SH-SY5Y (cell line): Measurements from ENCODE around the gene HAS3.

Source experiments
- GATA2 ChIP-seq: IDR thresholded peaks from 2 replicates; pipeline ENCODE4 v1.6.1; 2011; ENCODE audit warnings: mild to moderate bottlenecking, low read depth, low read length
- GATA3 ChIP-seq: IDR thresholded peaks from 2 replicates; pipeline ENCODE4 v1.6.1; 2011; ENCODE audit warnings: low read depth, mild to moderate bottlenecking, low read length, moderate library complexity

The HAS3 gene

GRCh38 chr16:69083306-69083941 is 22.0 kb upstream of the HAS3 start:
- TF ChIP-seq GATA3 (no peak), GATA2 (no peak)

GRCh38 chr16:69084289-69084688 is 21.2 kb upstream of the HAS3 start:
- no peak for TF ChIP-seq GATA3
- no peak for TF ChIP-seq GATA2

- TF ChIP-seq GATA3 (no peak), GATA2 (no peak)
These were observed 20.3 kb upstream of the HAS3 start for GRCh38 chr16:69085032-69085695.

- TF ChIP-seq GATA3 = no peak
- TF ChIP-seq GATA2 = no peak
These were observed 18.3 kb upstream of the HAS3 start for GRCh38 chr16:69087161-69087581.

GRCh38 chr16:69088684-69089083 is 16.8 kb upstream of the HAS3 start:
- TF ChIP-seq GATA2 (no peak), GATA3 (no peak)

GRCh38 chr16:69089091-69089910 is 16.2 kb upstream of the HAS3 start:
- TF ChIP-seq GATA3 (no peak), GATA2 (peak; percentile 83)

GRCh38 chr16:69093974-69094373 is 11.5 kb upstream of the HAS3 start:
- TF ChIP-seq GATA3 (no peak), GATA2 (no peak)

- TF ChIP-seq GATA2 = no peak
- no peak for TF ChIP-seq GATA3
These were observed 11.0 kb upstream of the HAS3 start for GRCh38 chr16:69094501-69094900.

GRCh38 chr16:69095193-69095592 is 10.3 kb upstream of the HAS3 start:
- TF ChIP-seq GATA3 (no peak), GATA2 (no peak)

GRCh38 chr16:69100071-69100691 is 5.3 kb upstream of the HAS3 start:
- TF ChIP-seq GATA2 (peak; percentile 43; the same call in 1 of the 2 replicates), GATA3 (no peak)

- TF ChIP-seq GATA2 (no peak), GATA3 (no peak)
These were observed 1.2 kb downstream of the HAS3 start for GRCh38 chr16:69106491-69107315.

- no peak for TF ChIP-seq GATA3
- no peak for TF ChIP-seq GATA2
These were observed 2.0 kb downstream of the HAS3 start for GRCh38 chr16:69107316-69107962.
